ENCODE data around the gene PHIP.

The PHIP gene

GRCh38 chr6:79056226-79056625 lies 21.8 kb downstream of the PHIP start:
- no peak for TF ChIP-seq SIN3A (IDR thresholded peaks at IDR 0.05; ENCODE audit: borderline replicate concordance, insufficient read depth, low read length)
- no peak for TF ChIP-seq REST (IDR thresholded peaks at IDR 0.05; ENCODE audit: insufficient read depth in 1 of 2, low read depth in 2 of 2, low read length in 2 of 2)
- no peak for TF ChIP-seq TAF1 (IDR thresholded peaks at IDR 0.05; ENCODE audit: borderline replicate concordance, insufficient read depth, low read length)
- no peak for TF ChIP-seq FOXP2 (optimal IDR thresholded peaks at IDR 0.05; ENCODE audit: borderline replicate concordance, extremely low read depth, extremely low read length, insufficient read depth)
- no peak for TF ChIP-seq POLR2AphosphoS5 (IDR thresholded peaks at IDR 0.05; ENCODE audit: low read depth, low read length)

GRCh38 chr6:79048611-79049010 lies 29.4 kb downstream of the PHIP start:
- TF ChIP-seq SIN3A (IDR thresholded peaks at IDR 0.05; ENCODE audit: borderline replicate concordance, insufficient read depth, low read length) (no peak), REST (IDR thresholded peaks at IDR 0.05; ENCODE audit: insufficient read depth in 1 of 2, low read depth in 2 of 2, low read length in 2 of 2) (no peak), POLR2AphosphoS5 (IDR thresholded peaks at IDR 0.05; ENCODE audit: low read depth, low read length) (no peak), FOXP2 (optimal IDR thresholded peaks at IDR 0.05; ENCODE audit: borderline replicate concordance, extremely low read depth, extremely low read length, insufficient read depth) (no peak)

- TF ChIP-seq POLR2AphosphoS5 (IDR thresholded peaks at IDR 0.05; ENCODE audit: low read depth, low read length), result no peak
- no peak for TF ChIP-seq SIN3A (IDR thresholded peaks at IDR 0.05; ENCODE audit: borderline replicate concordance, insufficient read depth, low read length)
- TF ChIP-seq REST (IDR thresholded peaks at IDR 0.05; ENCODE audit: insufficient read depth in 1 of 2, low read depth in 2 of 2, low read length in 2 of 2), result no peak
- no peak for TF ChIP-seq FOXP2 (optimal IDR thresholded peaks at IDR 0.05; ENCODE audit: borderline replicate concordance, extremely low read depth, extremely low read length, insufficient read depth)
- TF ChIP-seq TAF1 (IDR thresholded peaks at IDR 0.05; ENCODE audit: borderline replicate concordance, insufficient read depth, low read length), result no peak
These were observed 31.0 kb downstream of the PHIP start for GRCh38 chr6:79047072-79047471.

- TF ChIP-seq TAF1 (IDR thresholded peaks at IDR 0.05; ENCODE audit: borderline replicate concordance, insufficient read depth, low read length), result no peak
- TF ChIP-seq POLR2AphosphoS5 (IDR thresholded peaks at IDR 0.05; ENCODE audit: low read depth, low read length), result no peak
- TF ChIP-seq FOXP2 (optimal IDR thresholded peaks at IDR 0.05; ENCODE audit: borderline replicate concordance, extremely low read depth, extremely low read length, insufficient read depth), result no peak
- no peak for TF ChIP-seq REST (IDR thresholded peaks at IDR 0.05; ENCODE audit: insufficient read depth in 1 of 2, low read depth in 2 of 2, low read length in 2 of 2)
- TF ChIP-seq SIN3A (IDR thresholded peaks at IDR 0.05; ENCODE audit: borderline replicate concordance, insufficient read depth, low read length), result no peak
These were observed 32.1 kb downstream of the PHIP start for GRCh38 chr6:79045966-79046365.

- TF ChIP-seq SIN3A (IDR thresholded peaks at IDR 0.05; ENCODE audit: borderline replicate concordance, insufficient read depth, low read length) (no peak), POLR2AphosphoS5 (IDR thresholded peaks at IDR 0.05; ENCODE audit: low read depth, low read length) (no peak), REST (IDR thresholded peaks at IDR 0.05; ENCODE audit: insufficient read depth in 1 of 2, low read depth in 2 of 2, low read length in 2 of 2) (no peak), FOXP2 (optimal IDR thresholded peaks at IDR 0.05; ENCODE audit: borderline replicate concordance, extremely low read depth, extremely low read length, insufficient read depth) (no peak)
These were observed 35.3 kb downstream of the PHIP start for GRCh38 chr6:79042799-79043126.

All from PFSK-1 (cell line).